ENCODE results near the gene SH3GL2. TPM values are rescaled to one million over a fixed set of nuclear protein-coding genes. Genes with fewer than 3 reads are reported as not detected.

The SH3GL2 gene
- total RNA-seq, 2 experiments from 2014 or later: not detected

GRCh38 chr9:17824616-17825264 is 245.9 kb downstream of the SH3GL2 start:
- Mint-ChIP-seq H3K27me3 (no peaks in the 10 kb centered on the region), H3K9me3 (no peaks in the 10 kb centered on the region), H3K36me3 (ENCODE audit: low read depth) (no peaks in the 10 kb centered on the region), H3K4me1 (peaks cover 6% of the 10 kb centered on the region), H3K4me3 (no peak overlapping the region), H3K27ac (no peak overlapping the region)
- DNase-seq: no peak
- ChIA-PET POLR2A (no interaction called here), CTCF (no interaction called here)

GRCh38 chr9:17825265-17825659 is 246.4 kb downstream of the SH3GL2 start:
- H3K27me3 Mint-ChIP-seq: no peaks in the 10 kb centered on the region
- H3K27ac Mint-ChIP-seq: no peak overlapping the region
- H3K9me3 Mint-ChIP-seq: no peaks in the 10 kb centered on the region
- H3K4me1 Mint-ChIP-seq: peaks cover 2% of the 10 kb centered on the region
- no peaks in the 10 kb centered on the region for H3K36me3 Mint-ChIP-seq (ENCODE audit: low read depth)
- no peak for DNase-seq
- ChIA-PET CTCF (no interaction called here), POLR2A (no interaction called here)
- H3K4me3 Mint-ChIP-seq: no peak overlapping the region

- no peak overlapping the region for H3K4me3 Mint-ChIP-seq
- ChIA-PET CTCF (no interaction called here), POLR2A (no interaction called here)
- no peak for DNase-seq
- no peaks in the 10 kb centered on the region for H3K4me1 Mint-ChIP-seq
- H3K36me3 Mint-ChIP-seq (ENCODE audit: low read depth): no peaks in the 10 kb centered on the region
- no peaks in the 10 kb centered on the region for H3K9me3 Mint-ChIP-seq
- no peaks in the 10 kb centered on the region for H3K27me3 Mint-ChIP-seq
- H3K27ac Mint-ChIP-seq: no peak overlapping the region
Observed at GRCh38 chr9:17829064-17829463, 250.2 kb downstream of the SH3GL2 start.

- ChIA-PET CTCF (no interaction called here), POLR2A (no interaction called here)
- Mint-ChIP-seq H3K27ac (no peak overlapping the region), H3K4me1 (no peaks in the 10 kb centered on the region), H3K4me3 (no peak overlapping the region), H3K36me3 (ENCODE audit: low read depth) (no peaks in the 10 kb centered on the region), H3K9me3 (no peaks in the 10 kb centered on the region), H3K27me3 (no peaks in the 10 kb centered on the region)
- no peak for DNase-seq
Observed at GRCh38 chr9:17829812-17830385, 251.0 kb downstream of the SH3GL2 start.

GRCh38 chr9:17832812-17833211 is 253.9 kb downstream of the SH3GL2 start:
- Mint-ChIP-seq H3K36me3 (ENCODE audit: low read depth) (no peaks in the 10 kb centered on the region), H3K9me3 (no peaks in the 10 kb centered on the region), H3K27ac (no peak overlapping the region), H3K27me3 (no peaks in the 10 kb centered on the region), H3K4me3 (no peak overlapping the region), H3K4me1 (no peaks in the 10 kb centered on the region)
- CTCF ChIA-PET: no interaction called here
- no peak for DNase-seq
- POLR2A ChIA-PET: no interaction called here

GRCh38 chr9:17833846-17834245 is 255.0 kb downstream of the SH3GL2 start:
- no peak for DNase-seq
- Mint-ChIP-seq H3K27me3 (no peaks in the 10 kb centered on the region), H3K4me3 (no peak overlapping the region), H3K27ac (no peak overlapping the region), H3K36me3 (ENCODE audit: low read depth) (no peaks in the 10 kb centered on the region), H3K4me1 (no peaks in the 10 kb centered on the region), H3K9me3 (no peaks in the 10 kb centered on the region)
- ChIA-PET POLR2A (no interaction called here), CTCF (no interaction called here)

- no peaks in the 10 kb centered on the region for H3K36me3 Mint-ChIP-seq (ENCODE audit: low read depth)
- H3K27me3 Mint-ChIP-seq: no peaks in the 10 kb centered on the region
- H3K27ac Mint-ChIP-seq: no peak overlapping the region
- DNase-seq: no peak
- POLR2A ChIA-PET: no interaction called here
- no peaks in the 10 kb centered on the region for H3K4me1 Mint-ChIP-seq
- H3K9me3 Mint-ChIP-seq: no peaks in the 10 kb centered on the region
- H3K4me3 Mint-ChIP-seq: no peak overlapping the region
- CTCF ChIA-PET: no interaction called here
Observed at GRCh38 chr9:17837965-17838364, 259.1 kb downstream of the SH3GL2 start.

GRCh38 chr9:17839776-17840175 is 260.9 kb downstream of the SH3GL2 start:
- Mint-ChIP-seq H3K36me3 (ENCODE audit: low read depth) (no peaks in the 10 kb centered on the region), H3K9me3 (no peaks in the 10 kb centered on the region), H3K4me3 (no peak overlapping the region), H3K4me1 (no peaks in the 10 kb centered on the region), H3K27ac (no peak overlapping the region), H3K27me3 (no peaks in the 10 kb centered on the region)
- ChIA-PET POLR2A (no interaction called here), CTCF (no interaction called here)
- DNase-seq: no peak

GRCh38 chr9:17843236-17843635 is 264.4 kb downstream of the SH3GL2 start:
- ChIA-PET POLR2A (no interaction called here), CTCF (no interaction called here)
- no peaks in the 10 kb centered on the region for H3K27me3 Mint-ChIP-seq
- H3K4me1 Mint-ChIP-seq: no peaks in the 10 kb centered on the region
- H3K36me3 Mint-ChIP-seq (ENCODE audit: low read depth): no peaks in the 10 kb centered on the region
- H3K27ac Mint-ChIP-seq: no peak overlapping the region
- H3K9me3 Mint-ChIP-seq: no peaks in the 10 kb centered on the region
- no peak overlapping the region for H3K4me3 Mint-ChIP-seq
- DNase-seq: no peak
